B cell (primary cell): Measurements from ENCODE around the gene TPK1.

Source experiments
- CTCF ChIP-seq: fragments of 200-600 bp; IDR thresholded peaks from one replicate; pipeline ENCODE4 v1.8.0; 2022; ENCODE audit warnings: antibody characterized with exemption, mild to moderate bottlenecking
- EZH2 ChIP-seq: IDR thresholded peaks from 2 replicates; pipeline ENCODE4 v1.6.1; 2012; ENCODE audit warnings: borderline replicate concordance, low read depth, mild to moderate bottlenecking, moderate library complexity, low read length; ENCODE audit not compliant: insufficient read depth, poor library complexity, severe bottlenecking

GRCh38 chr7:144792050-144792449 is 43.8 kb downstream of the TPK1 start:
- TF ChIP-seq CTCF (no peak), EZH2 (no peak)
